Jurkat, Clone E6-1 (cell line): ENCODE results near the gene PINK1.

Source experiments
- DNase-seq: peaks from one replicate; pipeline ENCODE4 v3.0.0-alpha.2; 2011; ENCODE audit warnings: low read depth, low spot score
- H3K4me3 ChIP-seq: 2 replicates; pipeline ENCODE4 v1.5.1; 2011; ENCODE audit warnings: mild to moderate bottlenecking, low read length, control low read depth, moderate library complexity

PINK1 gene

DNA sequence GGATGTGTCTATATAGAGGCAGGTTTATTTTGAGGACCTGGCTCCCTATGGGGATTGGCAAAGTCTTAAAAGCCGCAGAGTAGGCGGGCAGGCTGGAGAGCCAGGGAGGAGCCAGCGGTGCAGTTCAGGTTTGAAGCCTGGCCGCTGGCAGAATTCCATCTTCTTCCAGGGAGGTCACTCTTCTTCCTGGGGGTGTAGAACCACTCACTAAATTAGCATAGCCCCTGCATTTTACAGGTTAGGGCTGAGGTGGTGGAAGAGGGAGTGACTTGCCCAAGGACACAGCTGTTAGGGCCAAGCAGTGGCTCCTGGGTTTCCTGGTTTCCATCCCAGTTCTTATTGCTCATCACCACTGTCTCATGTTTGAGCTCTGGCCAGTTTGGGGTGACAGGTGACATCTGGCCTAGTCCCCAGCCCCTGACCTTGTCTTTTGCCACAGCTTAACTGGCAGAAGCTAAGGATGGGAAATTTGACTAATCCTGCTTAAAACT is 1.4 kb downstream of the PINK1 start:
- peak; percentile 41 for DNase-seq
- peak overlapping the region; percentile 80 for H3K4me3 ChIP-seq

- no peak for DNase-seq
- H3K4me3 ChIP-seq = no peak overlapping the region
Observed at GRCh38 chr1:20636785-20637347, 3.6 kb downstream of the PINK1 start.

GRCh38 chr1:20640183-20640597 is 6.9 kb downstream of the PINK1 start:
- DNase-seq = peak; percentile 54
- no peak overlapping the region for H3K4me3 ChIP-seq

DNA sequence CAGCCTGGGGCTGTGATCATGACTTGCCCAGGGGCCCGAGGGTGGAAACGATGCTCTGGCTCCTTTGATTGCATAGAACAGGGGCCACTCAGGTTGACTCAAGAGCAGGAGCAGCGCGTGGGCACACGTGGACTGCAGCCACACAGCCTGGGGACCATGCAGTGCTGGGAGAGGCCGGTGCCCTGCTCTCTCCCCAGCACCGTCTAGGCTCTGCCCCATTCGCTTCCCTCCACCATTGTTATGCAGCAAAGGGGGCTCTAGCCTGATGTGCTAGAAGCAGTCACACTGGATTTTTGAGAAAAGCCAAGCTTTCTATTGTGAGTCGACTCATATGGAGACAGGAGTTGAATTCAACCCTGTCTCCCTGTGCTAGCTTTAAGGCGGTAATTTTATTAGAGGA is 8.7 kb downstream of the PINK1 start:
- H3K4me3 ChIP-seq = no peak overlapping the region
- no peak for DNase-seq

GRCh38 chr1:20643080-20643479 is 9.8 kb downstream of the PINK1 start:
- H3K4me3 ChIP-seq = no peak overlapping the region
- no peak for DNase-seq

DNA sequence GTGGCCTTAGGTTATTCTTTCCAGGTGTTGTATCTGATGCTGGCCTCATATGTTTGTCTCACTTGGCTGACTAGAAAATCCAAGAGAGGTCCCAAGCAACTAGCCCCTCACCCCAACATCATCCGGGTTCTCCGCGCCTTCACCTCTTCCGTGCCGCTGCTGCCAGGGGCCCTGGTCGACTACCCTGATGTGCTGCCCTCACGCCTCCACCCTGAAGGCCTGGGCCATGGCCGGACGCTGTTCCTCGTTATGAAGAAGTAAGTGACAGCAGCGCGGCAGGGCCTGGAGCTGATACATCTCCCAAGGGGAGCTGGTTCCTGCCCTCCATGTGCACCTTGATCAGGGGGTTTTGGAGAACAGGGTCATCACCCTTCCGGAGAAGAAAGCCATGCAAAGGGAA is 11.2 kb downstream of the PINK1 start:
- H3K4me3 ChIP-seq = no peak overlapping the region
- DNase-seq = no peak

GRCh38 chr1:20645414-20645813 is 12.2 kb downstream of the PINK1 start:
- DNase-seq = no peak
- H3K4me3 ChIP-seq = no peak overlapping the region

DNA sequence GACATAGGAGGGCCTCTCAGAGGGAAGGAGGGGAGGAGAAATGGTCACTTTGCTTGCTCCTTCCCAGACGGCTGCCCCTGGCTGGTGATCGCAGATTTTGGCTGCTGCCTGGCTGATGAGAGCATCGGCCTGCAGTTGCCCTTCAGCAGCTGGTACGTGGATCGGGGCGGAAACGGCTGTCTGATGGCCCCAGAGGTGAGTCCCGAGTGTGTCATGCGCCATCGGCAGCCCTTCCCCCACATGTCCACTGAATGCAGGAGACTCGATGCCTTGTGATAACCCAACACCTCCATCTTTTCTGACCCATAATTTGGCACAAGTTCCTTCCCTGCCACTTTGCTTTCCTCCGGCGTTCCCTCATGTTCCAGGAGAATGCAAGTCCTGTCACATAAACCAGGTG is 15.2 kb downstream of the PINK1 start:
- no peak for DNase-seq
- no peak overlapping the region for H3K4me3 ChIP-seq

DNA sequence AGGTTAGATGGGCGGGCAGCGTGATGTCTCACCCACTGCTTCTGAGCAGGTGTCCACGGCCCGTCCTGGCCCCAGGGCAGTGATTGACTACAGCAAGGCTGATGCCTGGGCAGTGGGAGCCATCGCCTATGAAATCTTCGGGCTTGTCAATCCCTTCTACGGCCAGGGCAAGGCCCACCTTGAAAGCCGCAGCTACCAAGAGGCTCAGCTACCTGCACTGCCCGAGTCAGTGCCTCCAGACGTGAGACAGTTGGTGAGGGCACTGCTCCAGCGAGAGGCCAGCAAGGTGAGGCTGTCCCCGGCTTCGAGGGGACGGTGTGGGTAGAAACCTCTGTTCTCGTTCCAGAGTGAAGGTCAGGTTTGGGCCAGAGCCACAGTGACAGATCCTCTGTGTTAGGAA is 15.7 kb downstream of the PINK1 start:
- no peak overlapping the region for H3K4me3 ChIP-seq
- no peak for DNase-seq

GRCh38 chr1:20652300-20652699 is 19.0 kb downstream of the PINK1 start:
- DNase-seq = no peak
- H3K4me3 ChIP-seq = no peak overlapping the region

DNA sequence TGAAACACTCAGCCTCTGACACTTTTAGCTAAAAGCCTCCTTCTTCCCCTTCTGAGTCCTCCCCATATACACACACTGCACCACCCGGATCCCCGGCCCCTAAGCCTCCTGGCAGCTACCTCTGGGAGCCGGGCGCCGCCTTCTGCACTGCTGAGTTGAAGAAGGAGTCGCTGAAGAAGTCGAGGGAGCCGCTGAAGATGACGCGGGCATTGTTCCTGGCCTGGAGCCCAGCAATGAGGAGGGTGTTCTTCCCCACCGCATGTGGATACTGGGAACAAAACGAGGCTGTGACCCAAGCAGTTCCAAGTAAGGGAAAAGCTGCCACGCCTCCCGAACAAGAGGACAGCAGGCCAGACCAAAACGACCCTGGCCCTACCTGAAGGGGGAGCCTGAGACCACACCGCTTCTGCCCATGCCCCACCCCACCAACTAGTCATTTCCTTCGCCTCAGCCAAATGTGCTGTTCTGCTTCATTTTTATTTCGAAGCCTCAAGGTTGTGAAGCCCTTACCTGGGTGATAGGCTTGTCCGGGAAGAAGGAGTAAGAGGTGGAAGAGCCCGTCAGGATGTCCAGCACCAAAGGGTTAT is 20.9 kb downstream of the PINK1 start:
- DNase-seq = no peak
- no peak overlapping the region for H3K4me3 ChIP-seq

DNA sequence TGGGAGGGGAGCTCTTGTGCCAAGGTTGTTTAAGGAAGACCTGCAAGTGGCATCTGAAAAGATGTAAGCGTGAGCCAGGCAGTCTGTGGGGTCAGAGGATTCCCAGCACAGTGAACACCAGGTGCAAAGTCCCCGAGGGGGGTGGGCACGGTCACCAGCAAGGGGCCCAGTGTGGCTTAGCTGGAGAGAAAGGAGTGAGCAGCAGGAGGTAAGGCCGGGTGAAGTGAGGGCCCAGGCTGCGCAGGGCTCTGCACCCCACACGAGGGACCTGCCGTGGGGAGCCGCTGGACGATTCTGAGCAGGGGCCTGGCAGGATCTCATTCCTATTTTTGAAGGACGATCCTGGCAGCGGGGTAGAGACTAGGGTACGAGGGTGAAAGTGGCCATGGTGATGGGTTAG is 23.8 kb downstream of the PINK1 start:
- H3K4me3 ChIP-seq = no peak overlapping the region

GRCh38 chr1:20658166-20658915 is 25.1 kb downstream of the PINK1 start:
- H3K4me3 ChIP-seq = no peak overlapping the region
- no peak for DNase-seq

More for the DNA sequence above, 23.8 kb downstream of the PINK1 start:
- DNase-seq = no peak

- peak overlapping the region; percentile 96 for H3K4me3 ChIP-seq
- no peak for DNase-seq
Observed at GRCh38 chr1:20660363-20660762, 27.1 kb downstream of the PINK1 start.

DNA sequence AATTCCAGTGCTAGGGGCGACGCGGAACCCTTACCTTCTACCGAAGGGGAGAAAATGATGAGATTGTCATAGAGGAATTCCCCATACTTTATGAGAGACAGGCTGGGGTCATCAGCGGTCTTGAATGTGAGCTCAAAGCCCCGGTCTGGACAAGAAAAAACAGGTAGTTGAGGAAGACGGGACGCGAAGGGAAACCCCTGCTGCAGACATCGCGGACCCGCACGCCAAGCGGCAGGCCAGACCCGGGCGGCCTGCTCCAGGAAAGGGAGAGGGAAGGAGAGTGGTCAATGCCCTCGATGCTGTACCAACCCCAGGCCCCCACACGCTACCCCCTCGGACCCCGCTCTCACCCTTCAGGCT is 27.6 kb downstream of the PINK1 start:
- DNase-seq = no peak
- peak overlapping the region; percentile 96 for H3K4me3 ChIP-seq

GRCh38 chr1:20661207-20662109 is 28.2 kb downstream of the PINK1 start, which contains the start of gene DDOST:
Gene DDOST (minus strand): TSS chr1:20661369. CDS start chr1:20661350, 19 bp downstream.
- peak within 1 kb of the TSS; percentile 96 for H3K4me3 ChIP-seq
- peak; percentile 98 for DNase-seq

DNA sequence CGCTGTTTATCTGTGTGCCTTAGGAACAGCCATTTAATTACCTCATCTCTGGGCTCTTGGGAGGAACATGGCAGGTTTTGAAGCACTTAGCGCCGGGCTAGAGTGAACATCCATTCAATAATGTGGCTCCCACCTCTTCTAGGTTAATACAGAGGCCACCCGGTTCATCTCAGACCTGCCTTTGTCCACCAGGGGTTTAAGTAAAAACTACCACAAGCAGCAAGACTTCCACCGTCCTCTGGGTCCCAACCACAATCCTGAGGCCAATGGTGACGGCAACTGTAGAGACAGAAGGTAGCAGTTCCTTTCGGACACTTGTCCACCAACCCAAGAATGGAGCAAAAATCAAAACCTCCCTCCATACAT is 28.8 kb downstream of the PINK1 start:
- peak overlapping the region; percentile 96 for H3K4me3 ChIP-seq
- DNase-seq = no peak

DNA sequence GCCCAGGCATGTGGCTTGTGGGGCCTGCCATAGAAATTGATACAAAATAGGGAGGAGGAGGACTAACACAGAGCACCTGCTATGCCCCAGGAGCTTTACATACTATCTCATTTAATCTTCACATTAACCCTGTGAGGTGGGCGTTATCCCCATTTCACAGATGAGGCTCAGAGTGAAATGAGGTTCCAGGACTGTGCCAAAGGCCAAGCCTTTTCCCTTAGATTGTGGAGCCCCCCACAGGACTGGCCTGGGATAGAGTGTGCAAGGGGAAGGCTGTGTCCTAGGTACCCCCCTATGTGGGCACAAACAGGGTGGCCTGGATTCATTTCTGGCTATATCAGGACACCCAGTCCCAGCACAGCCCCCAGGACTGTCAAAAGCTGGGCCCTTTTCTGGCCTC is 30.1 kb downstream of the PINK1 start:
- no peak for DNase-seq

DNA sequence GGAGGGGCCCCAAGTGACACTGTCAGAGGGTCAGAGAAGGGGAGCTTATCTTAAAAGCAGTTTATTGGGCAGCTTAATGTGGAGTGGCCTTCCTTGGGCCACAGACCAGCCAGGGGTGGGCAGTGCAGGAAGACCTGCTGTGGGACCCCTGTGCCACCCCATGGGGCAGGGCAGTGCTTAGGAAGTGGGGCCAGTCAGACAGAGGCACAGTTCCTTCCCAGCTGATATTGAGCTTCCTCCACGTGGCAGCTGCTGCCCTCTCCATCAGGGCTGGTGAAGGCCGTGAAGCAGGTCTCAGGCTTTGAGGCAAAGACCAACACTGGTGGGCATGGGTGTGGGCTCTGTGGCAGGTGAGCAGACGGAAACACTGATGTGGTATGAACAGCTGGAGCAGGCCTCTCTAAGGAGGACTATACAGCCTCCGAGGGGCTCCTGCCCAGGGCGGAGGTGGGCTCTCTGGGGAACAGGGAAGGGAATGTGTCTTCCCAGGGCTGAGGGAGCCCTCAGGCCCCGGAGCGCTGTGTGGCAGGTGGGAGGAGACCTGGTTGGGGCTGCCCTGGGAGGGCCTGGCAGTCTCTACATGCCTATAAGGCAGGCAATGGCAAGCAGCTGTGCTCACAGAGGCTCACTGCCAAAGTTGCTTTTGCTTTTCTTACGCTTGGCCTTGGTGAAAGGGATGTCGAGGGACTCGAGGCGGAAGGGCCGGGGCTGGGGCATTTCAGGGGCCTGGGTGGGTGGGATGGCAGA is 30.9 kb downstream of the PINK1 start:
- no peak overlapping the region for H3K4me3 ChIP-seq
- no peak for DNase-seq

More for the DNA sequence above, 30.1 kb downstream of the PINK1 start:
- no peak overlapping the region for H3K4me3 ChIP-seq
